Retinal pigment epithelial cell (primary cell): Measurements from ENCODE around the gene SH3PXD2B.

Source experiments
- DNase-seq: peaks from one replicate; pipeline ENCODE4 v3.0.0-alpha.2; 2010; ENCODE audit warnings: low read depth
- H3K4me3 ChIP-seq: 2 replicates; pipeline ENCODE4 v1.5.1; 2011; ENCODE audit warnings: mild to moderate bottlenecking, low read length, control low read depth, moderate library complexity
- CTCF ChIP-seq: conservative IDR thresholded peaks from 2 replicates; pipeline ENCODE4 v1.5.1; 2011; ENCODE audit warnings: low read depth, low read length, control low read depth, inconsistent platforms

SH3PXD2B gene

GRCh38 chr5:172497591-172498255 lies 43.4 kb upstream of the SH3PXD2B start:
- no peak for TF ChIP-seq CTCF
- no peak for DNase-seq
- H3K4me3 ChIP-seq: no peak overlapping the region

DNA sequence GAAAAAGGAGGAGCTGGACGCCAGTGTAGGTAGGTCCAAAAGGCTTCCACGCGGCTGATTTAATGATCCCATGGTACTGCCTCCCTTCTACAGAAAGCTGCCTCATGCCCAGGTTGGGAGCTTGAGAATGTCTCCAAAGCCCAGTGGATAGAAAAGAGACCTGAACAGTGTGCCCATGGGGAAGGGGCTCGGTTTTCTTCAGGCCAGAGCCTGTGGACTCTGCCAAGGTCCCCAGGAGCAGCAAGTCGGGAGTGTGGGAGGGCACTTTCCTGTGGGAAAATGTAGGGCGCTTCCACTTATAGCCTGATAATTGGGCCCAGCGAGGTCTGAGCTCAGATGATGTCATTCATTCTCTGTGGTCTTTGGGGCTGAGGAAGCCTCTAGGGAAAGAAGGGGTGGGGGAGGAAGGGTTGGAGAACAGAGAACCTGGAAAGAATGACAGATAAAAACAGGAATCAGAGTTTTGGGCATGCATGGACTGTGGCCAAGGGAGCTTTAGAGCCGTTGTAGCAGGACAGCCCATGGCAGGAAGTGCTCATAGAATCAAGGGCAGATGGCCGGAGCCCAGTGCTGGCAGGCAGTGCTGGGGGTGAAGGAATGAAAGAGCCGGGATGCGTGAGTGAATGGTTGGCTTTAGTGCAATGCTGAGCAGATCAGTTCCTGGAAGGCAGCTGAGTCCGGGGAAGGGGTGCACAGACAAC lies 42.5 kb upstream of the SH3PXD2B start:
- H3K4me3 ChIP-seq: no peak overlapping the region
- no peak for TF ChIP-seq CTCF
- DNase-seq: no peak

DNA sequence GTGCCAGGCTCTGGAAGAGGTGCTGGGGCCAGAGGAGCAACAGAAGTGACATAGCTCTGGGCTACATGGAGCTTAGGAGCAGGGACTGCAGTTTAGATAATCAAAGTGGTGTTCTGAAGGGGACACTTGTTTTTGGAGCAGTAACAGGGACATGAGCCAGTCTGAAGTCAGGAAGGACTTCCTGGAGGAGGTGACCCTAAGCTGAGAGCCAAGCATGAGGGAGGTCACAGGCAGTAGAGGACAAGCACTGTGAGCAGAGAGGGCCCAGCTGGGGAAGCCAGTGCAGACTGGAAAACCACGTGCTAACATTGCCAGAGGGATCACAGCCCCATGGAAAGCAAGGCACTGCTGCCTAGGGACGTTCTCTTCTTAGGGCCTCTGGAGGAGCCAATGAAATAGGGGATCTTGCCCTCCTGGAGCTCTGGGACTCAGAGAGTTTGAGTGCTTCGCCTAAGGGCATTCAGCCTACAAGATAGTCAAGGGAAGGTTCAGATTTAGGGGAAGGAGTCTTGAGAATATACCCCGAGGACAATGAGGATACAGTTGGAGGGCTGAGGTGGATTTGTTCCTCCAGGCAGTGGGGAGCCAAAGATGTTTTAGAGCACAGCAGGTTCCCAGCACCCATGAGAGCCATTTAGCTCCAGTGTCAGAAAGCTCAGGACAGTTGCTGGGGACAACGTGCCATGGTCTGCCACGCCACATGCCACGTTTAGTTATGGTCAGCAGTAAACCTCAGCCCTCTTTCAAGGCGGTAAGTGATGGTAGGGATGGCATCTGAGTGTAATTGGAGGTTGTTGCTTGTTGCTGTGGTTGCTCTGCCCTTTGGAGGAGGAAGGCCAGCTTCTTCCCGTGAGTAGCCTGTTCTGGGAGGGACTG lies 40.5 kb upstream of the SH3PXD2B start:
- no peak for TF ChIP-seq CTCF
- DNase-seq: no peak
- no peak overlapping the region for H3K4me3 ChIP-seq

- H3K4me3 ChIP-seq: no peak overlapping the region
- DNase-seq: no peak
- TF ChIP-seq CTCF: no peak
Measured at GRCh38 chr5:172493906-172494305, 39.6 kb upstream of the SH3PXD2B start.

DNA sequence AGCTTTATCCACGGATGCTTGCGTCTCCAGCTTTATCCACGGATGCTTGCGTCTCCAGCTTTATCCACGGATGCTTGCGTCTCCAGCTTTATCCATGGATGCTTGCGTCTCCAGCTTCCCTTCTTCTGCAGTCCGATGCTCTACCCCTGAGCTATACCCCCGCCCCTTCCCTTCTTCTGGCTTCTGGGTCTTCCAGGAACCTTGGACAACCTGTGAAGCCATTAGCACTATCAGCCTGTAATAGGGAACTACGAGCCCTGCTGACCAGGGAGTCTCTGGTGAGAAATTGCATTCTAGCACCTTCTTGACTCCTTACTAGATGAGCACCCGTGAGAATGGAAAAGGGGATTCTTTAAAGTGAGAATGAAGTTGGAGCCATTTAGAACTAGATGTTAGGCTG lies 39.1 kb upstream of the SH3PXD2B start:
- DNase-seq: no peak
- no peak overlapping the region for H3K4me3 ChIP-seq
- TF ChIP-seq CTCF: no peak

GRCh38 chr5:172493002-172493401 lies 38.7 kb upstream of the SH3PXD2B start:
- DNase-seq: no peak
- TF ChIP-seq CTCF: no peak

More at GRCh38 chr5:172493002-172493401, 38.7 kb upstream of the SH3PXD2B start:
- no peak overlapping the region for H3K4me3 ChIP-seq
